Osteoblast (primary cell): ENCODE data around the gene CNGA4. TPM values are rescaled to one million over a fixed set of nuclear protein-coding genes. Genes with fewer than 3 reads are reported as not detected.
A peak's percentile ranks its signal among the peaks of the same experiment; 100 is the strongest.
"Not testable (repeated sequence)": the region's sequence is repeated elsewhere in the genome, so short reads cannot be mapped to it uniquely, and the experiment has no call there.

Experiments
- DNase-seq: peaks from one replicate; pipeline ENCODE4 v3.0.0; 2011; ENCODE audit warnings: low spot score, mixed read lengths; ENCODE audit not compliant: insufficient read length; ENCODE audit errors: missing footprints
- H2AFZ ChIP-seq: 2 replicates; pipeline ENCODE4 v1.6.0; 2011; ENCODE audit warnings: mild to moderate bottlenecking, low read length
- H3K27ac ChIP-seq: 2 replicates; pipeline ENCODE4 v1.5.1; 2011; ENCODE audit warnings: mild to moderate bottlenecking, low read depth, low read length, moderate library complexity
- H3K27me3 ChIP-seq: 2 replicates; pipeline ENCODE4 v1.6.0; 2012; ENCODE audit warnings: mild to moderate bottlenecking, control low read depth, inconsistent platforms, low read length, moderate library complexity; ENCODE audit not compliant: insufficient read depth
- H3K36me3 ChIP-seq: 2 replicates; pipeline ENCODE4 v1.5.1; 2011; ENCODE audit warnings: mild to moderate bottlenecking, low read length, control low read depth, moderate library complexity; ENCODE audit not compliant: insufficient read depth
- H3K4me1 ChIP-seq: 2 replicates; pipeline ENCODE4 v1.5.1; 2011; ENCODE audit warnings: mild to moderate bottlenecking, low read length, control low read depth, moderate library complexity; ENCODE audit not compliant: insufficient read depth
- H3K4me2 ChIP-seq: 2 replicates; pipeline ENCODE4 v1.6.0; 2011; ENCODE audit warnings: mild to moderate bottlenecking, low read length; ENCODE audit not compliant: insufficient read depth
- H3K4me3 ChIP-seq: fragments of 200-600 bp; sonication (generic); 3 replicates; pipeline ENCODE4 v1.5.1; 2012; ENCODE audit warnings: mild to moderate bottlenecking, low read length, inconsistent platforms; ENCODE audit not compliant: insufficient read depth
- H3K79me2 ChIP-seq: 2 replicates; pipeline ENCODE4 v1.6.0; 2012; ENCODE audit warnings: mild to moderate bottlenecking, low read length, control low read depth, inconsistent platforms; ENCODE audit not compliant: insufficient read depth
- H3K9me3 ChIP-seq: 2 replicates; pipeline ENCODE4 v1.5.1; 2011; ENCODE audit warnings: low read depth, low read length, control low read depth
- H4K20me1 ChIP-seq: 2 replicates; pipeline ENCODE4 v1.6.0; 2012; ENCODE audit warnings: mild to moderate bottlenecking, low read length, control low read depth; ENCODE audit not compliant: insufficient read depth
- CTCF ChIP-seq: IDR thresholded peaks from 2 replicates; pipeline ENCODE4 v1.5.1; 2011; ENCODE audit warnings: mild to moderate bottlenecking, low read depth, low read length, moderate library complexity; ENCODE audit errors: extremely low read depth
- total RNA-seq: library from RNA; depleted of rRNA; stranded (reverse); fragments of >200 nt; gene quantifications from 2 replicates; pipeline ENCODE4 v1.2.3, GENCODE V29; 2012

The CNGA4 gene
- total RNA-seq, 1 donor = under 0.01 TPM

GRCh38 chr11:6273188-6273587, 34.3 kb downstream of the CNGA4 start:
- Histone ChIP-seq H3K4me3 (no peak overlapping the region), H4K20me1 (no peaks in the 10 kb centered on the region), H3K79me2 (no peaks in the 10 kb centered on the region), H2AFZ (peak overlapping the region; percentile 51), H3K9me3 (no peaks in the 10 kb centered on the region), H3K4me2 (no peak overlapping the region), H3K27me3 (no peaks in the 10 kb centered on the region), H3K36me3 (no peaks in the 10 kb centered on the region), H3K27ac (no peak overlapping the region), H3K4me1 (no peaks in the 10 kb centered on the region)
- DNase-seq = no peak
- TF ChIP-seq CTCF = no peak

- not testable (repeated sequence) for H3K4me3 ChIP-seq, DNase-seq, H3K4me2 ChIP-seq, H3K27ac ChIP-seq, H3K9me3 ChIP-seq, H3K79me2 ChIP-seq, H3K4me1 ChIP-seq, H4K20me1 ChIP-seq, H3K36me3 ChIP-seq, H3K27me3 ChIP-seq, H2AFZ ChIP-seq
Measured at GRCh38 chr11:6280809-6281208, 41.9 kb downstream of the CNGA4 start.

DNA sequence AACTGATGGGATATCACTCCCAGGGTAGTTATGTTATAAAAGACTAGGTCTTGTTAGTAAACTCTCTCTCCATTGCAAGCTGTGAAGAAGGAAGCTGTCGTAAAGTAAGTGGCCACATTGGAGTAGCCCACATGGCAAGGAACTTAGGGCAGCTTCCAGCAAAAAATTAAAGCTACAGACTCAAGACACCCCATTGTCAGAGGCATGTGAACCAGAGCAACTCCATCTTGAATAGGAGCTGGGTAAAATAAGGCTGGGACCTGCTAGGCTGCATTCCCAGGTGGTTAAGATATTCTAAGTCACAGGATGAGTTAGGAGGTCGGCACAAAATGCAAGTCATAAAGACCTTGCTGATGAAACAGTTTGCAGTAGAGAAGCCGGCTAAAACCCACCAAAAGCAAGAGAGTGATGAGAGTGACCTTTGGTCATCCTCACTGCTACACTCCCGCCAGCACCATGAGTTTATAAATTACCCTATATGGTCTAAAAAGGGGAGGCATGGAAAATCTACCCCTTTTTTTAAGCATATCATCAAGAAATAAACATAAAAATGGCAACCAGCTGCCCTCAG, 44.6 kb downstream of the CNGA4 start:
- TF ChIP-seq CTCF = no peak

DNA sequence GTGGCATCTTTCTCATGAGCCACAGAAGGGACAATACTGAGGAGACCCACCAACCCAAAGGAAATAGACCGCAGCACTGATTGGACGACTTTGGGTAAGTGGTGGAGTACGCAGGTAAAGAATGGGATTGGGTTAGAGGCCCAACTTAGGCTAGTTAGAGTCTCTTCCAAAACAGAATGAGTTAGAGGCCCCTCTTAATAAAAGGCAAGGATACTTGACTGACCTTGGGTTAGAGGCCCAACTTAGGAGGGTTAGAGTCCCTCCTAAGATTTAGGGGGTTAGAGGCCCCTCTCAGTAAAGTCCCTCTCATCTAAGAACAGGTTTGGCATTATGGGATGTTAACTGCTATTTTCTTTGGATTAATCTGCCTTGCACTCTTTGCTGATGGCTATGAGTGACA, 45.4 kb downstream of the CNGA4 start:
- H3K4me2 ChIP-seq = no peak overlapping the region
- no peak for TF ChIP-seq CTCF
- H3K79me2 ChIP-seq = no peaks in the 10 kb centered on the region
- no peak overlapping the region for H3K4me3 ChIP-seq
- no peak overlapping the region for H3K27ac ChIP-seq
- H3K9me3 ChIP-seq = no peaks in the 10 kb centered on the region
- no peak overlapping the region for H2AFZ ChIP-seq
- no peaks in the 10 kb centered on the region for H3K36me3 ChIP-seq
- peaks cover 14% of the 10 kb centered on the region for H3K27me3 ChIP-seq
- no peaks in the 10 kb centered on the region for H3K4me1 ChIP-seq
- H4K20me1 ChIP-seq = no peaks in the 10 kb centered on the region
- DNase-seq = no peak

More for the DNA sequence above, 44.6 kb downstream of the CNGA4 start:
- no peak for DNase-seq
- H3K27me3 ChIP-seq = peaks cover 9% of the 10 kb centered on the region
- H3K4me2 ChIP-seq = no peak overlapping the region
- H3K79me2 ChIP-seq = no peaks in the 10 kb centered on the region
- H3K4me3 ChIP-seq = no peak overlapping the region
- H3K9me3 ChIP-seq = no peaks in the 10 kb centered on the region
- H3K27ac ChIP-seq = no peak overlapping the region
- no peaks in the 10 kb centered on the region for H3K36me3 ChIP-seq
- no peaks in the 10 kb centered on the region for H3K4me1 ChIP-seq
- no peak overlapping the region for H2AFZ ChIP-seq
- H4K20me1 ChIP-seq = no peaks in the 10 kb centered on the region
